H1 (cell line): ENCODE data around the gene P4HA3. TPM values are rescaled to one million over a fixed set of nuclear protein-coding genes. Genes with fewer than 3 reads are reported as not detected.

Experiments
- CTCF ChIA-PET: fragments of 300-600 bp; sonication (Branson Sonifier 250); formaldehyde crosslinking; loops from one replicate; lab custom pipeline; 2021; ENCODE audit not compliant: partially characterized antibody; lab: Charles Lee
- POLR2A ChIA-PET: fragments of 300-600 bp; sonication (Branson Sonifier 250); formaldehyde crosslinking; loops from one replicate; lab custom pipeline; 2021; ENCODE audit warnings: inconsistent platforms; ENCODE audit not compliant: partially characterized antibody; lab: Charles Lee
- DNase-seq, 2 experiments: peaks; one replicate each; pipeline versions ENCODE4 v3.0.0 to v3.0.0-alpha.2; 2010 to 2022; ENCODE audit warnings: low spot score in 2 of 2, low read depth in 1 of 2, mixed read lengths in 1 of 2
- FAIRE-seq: peaks from 2 replicates; lab custom pipeline; 2011; peaks lifted over from hg19 to GRCh38; lab: Jason Lieb, UNC
- H2AFZ ChIP-seq: 2 replicates; pipeline ENCODE4 v1.8.1; 2012; ENCODE audit warnings: low read length, inconsistent platforms
- H2AK5ac ChIP-seq: 2 replicates; pipeline ENCODE4 v1.6.1; 2013; ENCODE audit warnings: low read depth, low read length
- H2BK120ac ChIP-seq: replicated peaks from 2 replicates; pipeline ENCODE3; 2013; ENCODE audit warnings: low read depth, low read length, inconsistent platforms
- H2BK12ac ChIP-seq: 2 replicates; pipeline ENCODE4 v1.6.1; 2013; ENCODE audit warnings: low read depth, low read length
- H2BK15ac ChIP-seq: 2 replicates; pipeline ENCODE4 v1.6.1; 2013; ENCODE audit warnings: low read length
- H2BK20ac ChIP-seq: 2 replicates; pipeline ENCODE4 v1.6.1; 2013; ENCODE audit warnings: low read length
- H2BK5ac ChIP-seq: 2 replicates; pipeline ENCODE4 v1.6.1; 2013; ENCODE audit warnings: low read depth, low read length
- H3K14ac ChIP-seq: 2 replicates; pipeline ENCODE4 v1.6.1; 2013; ENCODE audit warnings: inconsistent platforms; ENCODE audit not compliant: insufficient read length
- H3K18ac ChIP-seq: 2 replicates; pipeline ENCODE4 v1.6.1; 2013; ENCODE audit warnings: low read length; ENCODE audit errors: extremely low read depth
- H3K23ac ChIP-seq: 2 replicates; pipeline ENCODE4 v1.6.1; 2013; ENCODE audit warnings: inconsistent platforms; ENCODE audit not compliant: insufficient read length
- H3K23me2 ChIP-seq: 2 replicates; pipeline ENCODE4 v1.6.1; 2013; ENCODE audit warnings: low read depth, low read length
- H3K27ac ChIP-seq: 2 replicates; pipeline ENCODE4 v1.6.1; 2011; ENCODE audit warnings: low read depth, low read length, inconsistent platforms
- H3K27me3 ChIP-seq, 4 experiments: replicated peaks in 1 of 4; 1 replicate in 1 of 4; 2 replicates in 3 of 4; pipeline versions ENCODE4 v1.6.1 to v1.8.1; 2011 to 2013; ENCODE audit warnings: low read length in 3 of 4, mild to moderate bottlenecking in 3 of 4, inconsistent platforms in 2 of 4, mixed read lengths in 2 of 4, moderate library complexity in 1 of 4; ENCODE audit not compliant: control insufficient read depth in 3 of 4, insufficient read depth in 3 of 4; ENCODE audit errors: extremely low read depth in 1 of 4
- H3K36me3 ChIP-seq, 4 experiments: 2 replicates each; pipeline versions ENCODE4 v1.6.1 to v1.8.1; 2011 to 2013; ENCODE audit warnings: mild to moderate bottlenecking in 4 of 4, low read length in 3 of 4, moderate library complexity in 2 of 4, control low read depth in 1 of 4, inconsistent platforms in 1 of 4; ENCODE audit not compliant: insufficient read depth in 4 of 4, control insufficient read depth in 2 of 4
- H3K4ac ChIP-seq: replicated peaks from 2 replicates; pipeline ENCODE3; 2013; ENCODE audit warnings: low read length, low read depth, mixed read lengths, inconsistent platforms; ENCODE audit not compliant: insufficient read length
- H3K4me1 ChIP-seq, 4 experiments: replicated peaks in 1 of 4; 1 replicate in 1 of 4; 2 replicates in 3 of 4; pipeline versions ENCODE4 v1.6.1 to v1.8.1; 2011 to 2013; ENCODE audit warnings: low read length in 3 of 4, inconsistent platforms in 2 of 4, mixed read lengths in 1 of 4; ENCODE audit not compliant: insufficient read depth in 4 of 4, control insufficient read depth in 3 of 4
- H3K4me2 ChIP-seq, 2 experiments: 2 replicates each; pipeline versions ENCODE4 v1.6.1 to v1.8.1; 2011 to 2013; ENCODE audit warnings: low read depth in 2 of 2, low read length in 2 of 2, control low read depth in 1 of 2, inconsistent platforms in 1 of 2, mild to moderate bottlenecking in 1 of 2; ENCODE audit not compliant: insufficient read depth in 1 of 2
- H3K4me3 ChIP-seq, 4 experiments: fragments of 200-600, 300-600 bp in 1 of 4; sonication (generic), shearing (Covaris generic), sonication (Bioruptor Twin) in 1 of 4; 2 replicates each; pipeline versions ENCODE4 v1.5.1 to v1.8.1; 2011 to 2016; ENCODE audit warnings: low read length in 4 of 4, low read depth in 3 of 4, control low read depth in 2 of 4, inconsistent platforms in 2 of 4, mild to moderate bottlenecking in 2 of 4, mixed read lengths in 1 of 4, moderate library complexity in 1 of 4; ENCODE audit not compliant: insufficient read depth in 2 of 4; ENCODE audit errors: extremely low read depth in 1 of 4
- H3K56ac ChIP-seq: replicated peaks from 2 replicates; pipeline ENCODE3; 2013; ENCODE audit warnings: low read depth, mild to moderate bottlenecking, mixed read lengths, low read length, inconsistent platforms; ENCODE audit not compliant: insufficient read length
- H3K79me1 ChIP-seq: 2 replicates; pipeline ENCODE4 v1.6.1; 2013; ENCODE audit warnings: low read depth, low read length, control low read depth
- H3K79me2 ChIP-seq, 2 experiments: 2 replicates each; pipeline versions ENCODE4 v1.6.1 to v1.8.1; 2012 to 2013; ENCODE audit warnings: low read length in 2 of 2, mild to moderate bottlenecking in 2 of 2, inconsistent platforms in 1 of 2; ENCODE audit not compliant: insufficient read depth in 2 of 2, control insufficient read depth in 1 of 2
- H3K9ac ChIP-seq, 4 experiments: replicated peaks in 1 of 4; 1 replicate in 1 of 4; 2 replicates in 3 of 4; pipeline versions ENCODE4 v1.6.1 to v1.8.1; 2011 to 2013; ENCODE audit warnings: low read depth in 3 of 4, low read length in 3 of 4, control low read depth in 2 of 4, mild to moderate bottlenecking in 2 of 4, moderate library complexity in 2 of 4, inconsistent platforms in 1 of 4; ENCODE audit errors: extremely low read depth in 1 of 4
- H3K9me3 ChIP-seq, 2 experiments: 2 replicates each; pipeline versions ENCODE4 v1.6.1 to v1.8.1; 2012 to 2013; ENCODE audit warnings: mild to moderate bottlenecking in 2 of 2, moderate library complexity in 2 of 2, control low read depth in 1 of 2, inconsistent platforms in 1 of 2, low read depth in 1 of 2, low read length in 1 of 2, mixed read lengths in 1 of 2; ENCODE audit not compliant: insufficient read depth in 2 of 2
- H4K20me1 ChIP-seq, 2 experiments: replicated peaks in 1 of 2; 2 replicates each; pipeline versions ENCODE3 to v1.8.1; 2011 to 2013; ENCODE audit warnings: inconsistent platforms in 2 of 2, low read length in 2 of 2, mild to moderate bottlenecking in 1 of 2; ENCODE audit not compliant: insufficient read depth in 2 of 2, control insufficient read depth in 1 of 2
- H4K5ac ChIP-seq: 2 replicates; pipeline ENCODE4 v1.6.1; 2013; ENCODE audit warnings: low read length, low read depth, mixed read lengths, inconsistent platforms; ENCODE audit not compliant: insufficient read length
- H4K8ac ChIP-seq: 2 replicates; pipeline ENCODE4 v1.8.0; 2013; ENCODE audit warnings: mild to moderate bottlenecking, moderate library complexity, low read length, inconsistent platforms; ENCODE audit not compliant: insufficient read depth; ENCODE audit errors: extremely low read depth
- H4K91ac ChIP-seq: replicated peaks from 2 replicates; pipeline ENCODE3; 2013; ENCODE audit warnings: low read length, mixed read lengths, inconsistent platforms; ENCODE audit not compliant: insufficient read length
- CTCF ChIP-seq, 3 experiments: IDR thresholded peaks; 1 replicate in 2 of 3; 2 replicates in 1 of 3; pipeline versions ENCODE4 v1.5.1 to v1.6.1; 2011; ENCODE audit warnings: low read length in 3 of 3, mild to moderate bottlenecking in 3 of 3, inconsistent platforms in 2 of 3, low read depth in 1 of 3, moderate library complexity in 1 of 3; ENCODE audit not compliant: insufficient read depth in 1 of 3; ENCODE audit errors: control extremely low read depth in 1 of 3
- FOSL1 ChIP-seq: IDR thresholded peaks from 2 replicates; pipeline ENCODE4 v1.6.1; 2011; ENCODE audit warnings: mild to moderate bottlenecking, low read depth, low read length, moderate library complexity; ENCODE audit not compliant: insufficient read depth
- GTF2F1 ChIP-seq: IDR thresholded peaks from 2 replicates; pipeline ENCODE4 v1.6.1; 2012; ENCODE audit warnings: low read depth, low read length, improper control_type of control experiment, borderline replicate concordance
- JUND ChIP-seq: IDR thresholded peaks from 2 replicates; pipeline ENCODE4 v1.6.1; 2011; ENCODE audit warnings: mild to moderate bottlenecking, improper control_type of control experiment, low read length
- MAFK ChIP-seq: IDR thresholded peaks from 2 replicates; pipeline ENCODE4 v1.6.1; 2012; ENCODE audit warnings: low read depth, mild to moderate bottlenecking, improper control_type of control experiment, low read length
- NANOG ChIP-seq: IDR thresholded peaks from 2 replicates; pipeline ENCODE4 v1.6.1; 2011; ENCODE audit warnings: low read length, low read depth, mild to moderate bottlenecking, inconsistent platforms; ENCODE audit not compliant: insufficient read depth, poor library complexity, severe bottlenecking
- SIN3A ChIP-seq, 2 experiments: IDR thresholded peaks in 1 of 2; conservative IDR thresholded peaks in 1 of 2; 2 replicates each; pipeline ENCODE4 v1.6.1; 2011 to 2012; ENCODE audit warnings: low read length in 2 of 2, improper control_type of control experiment in 1 of 2, low read depth in 1 of 2, mild to moderate bottlenecking in 1 of 2
- SIX5 ChIP-seq: IDR thresholded peaks from 2 replicates; pipeline ENCODE4 v1.6.1; 2011; ENCODE audit warnings: mild to moderate bottlenecking, low read depth, low read length
- TBP ChIP-seq: IDR thresholded peaks from 2 replicates; pipeline ENCODE4 v1.6.1; 2011; ENCODE audit warnings: low read depth, low read length, improper control_type of control experiment
- YY1 ChIP-seq: IDR thresholded peaks from 2 replicates; pipeline ENCODE4 v1.6.1; 2011; ENCODE audit warnings: low read depth, mild to moderate bottlenecking, low read length
- WGBS, 2 experiments: shearing (Covaris generic) in 1 of 2; methylation state at CpG; one replicate each; pipeline versions ENCODE4 v1.1.6 to v1.1.7; 2013 to 2015; ENCODE audit warnings: low lambda C conversion rate in 2 of 2, mixed read lengths in 2 of 2, inconsistent platforms in 1 of 2, low coverage in 1 of 2, missing lambda C conversion rate in 1 of 2; ENCODE audit not compliant: insufficient replicate concordance in 2 of 2, insufficient coverage in 1 of 2, insufficient read length in 1 of 2; ENCODE audit errors: extremely low coverage in 1 of 2, missing lambda C conversion rate in 1 of 2; 5-methylcytosine and 5-hydroxymethylcytosine counted together
- polyA plus RNA-seq, 7 experiments: library from polyadenylated mRNA; depleted of rRNA in 3 of 7; stranded (reverse) in 5 of 7; unstranded in 2 of 7; fragments of >200 nt in 5 of 7; fragments of 200-250 nt in 2 of 7; gene quantifications; 1 replicate in 5 of 7; 2 replicates in 1 of 7; 4 replicates in 1 of 7; pipeline versions ENCODE4 v1.2.1 to v1.2.3, GENCODE V29; 2011 to 2013; ENCODE audit warnings: missing spikeins in 2 of 7, mixed read lengths in 2 of 7
- total RNA-seq: library from RNA; stranded (reverse); fragmentation: NEBNext Ultra II Directional; extraction: Animal tissue kit (Norgen Biotek cat#: 25700); gene quantifications from 2 replicates; pipeline ENCODE4 v1.2.1, GENCODE V29; 2021

The P4HA3 gene
- total and polyA plus RNA-seq, 2 of the 8 experiments (the other 6 are each of a cell fraction or from before 2014, with no cell fraction given): 0.06 TPM; not detected in 1

- Histone ChIP-seq H3K18ac (no peak overlapping the region), H4K91ac (no peak overlapping the region), H3K79me2 (no peaks in the 10 kb centered on the region), H3K27me3 (no peaks in the 10 kb centered on the region), H4K8ac (no peak overlapping the region), H3K4ac (no peak overlapping the region), H3K9me3 (no peaks in the 10 kb centered on the region), H4K20me1 (peaks cover 0 to 3% of the 10 kb centered on the region in 2 experiments), H2BK20ac (no peak overlapping the region), H2AFZ (no peak overlapping the region), H2BK120ac (no peak overlapping the region), H3K9ac (no peak overlapping the region), H3K27ac (no peak overlapping the region), H2BK12ac (no peak overlapping the region), H2BK5ac (no peak overlapping the region), H3K4me1 (no peaks in the 10 kb centered on the region), H3K4me2 (no peak overlapping the region), H3K14ac (no peak overlapping the region), H2AK5ac (no peak overlapping the region), H3K23me2 (no peaks in the 10 kb centered on the region), H3K23ac (no peak overlapping the region), H3K4me3 (no peak overlapping the region), H3K36me3 (peaks cover 3 to 24% (median 9%) of the 10 kb centered on the region in 4 experiments; a peak in 6 of 8 replicates), H4K5ac (no peak overlapping the region), H3K56ac (no peak overlapping the region), H2BK15ac (no peak overlapping the region), H3K79me1 (no peaks in the 10 kb centered on the region)
- ChIA-PET CTCF (interaction anchor here (0.8 kb wide), 1 partner anchor 50 kb away, joined by 4 read pairs; no protein-coding TSS in a partner anchor), POLR2A (no interaction called here)
- whole genome bisulfite sequencing, 2 experiments: 64% methylated on average over 6 of the region's 6 CpGs; no CpG with 5 or more reads in 1 of the 2 experiments
- no peak for DNase-seq
- FAIRE-seq: no peak
- no peak for TF ChIP-seq NANOG
- TF ChIP-seq SIX5: no peak
- TF ChIP-seq CTCF (IDR thresholded peaks at IDR 0.05; ENCODE audit: control extremely low read depth in 1 of 3, insufficient read depth in 1 of 3, low read depth in 1 of 3, low read length in 3 of 3): no peak
- TF ChIP-seq MAFK: no peak
- no peak for TF ChIP-seq YY1
- TF ChIP-seq GTF2F1: no peak
- TF ChIP-seq JUND: no peak
- TF ChIP-seq SIN3A (conservative IDR thresholded peaks at IDR 0.05 in 1 of 2, IDR thresholded peaks at IDR 0.05 in 1 of 2; ENCODE audit: low read depth in 1 of 2, low read length in 2 of 2): no peak
- TF ChIP-seq FOSL1: no peak
- no peak for TF ChIP-seq TBP
Measured at GRCh38 chr11:74338963-74339362, 27.5 kb upstream of the P4HA3 start.
